Duodenal mucosa (tissue), 2 donors: ENCODE data around the gene ZFYVE28.

ENCODE experiments used
- H3K27ac ChIP-seq: one replicate; pipeline ENCODE4 v1.7.0; 2013; ENCODE audit warnings: low read depth, low read length
- H3K27me3 ChIP-seq, 2 donors: one replicate each; pipeline ENCODE4 v1.7.0; 2013; ENCODE audit warnings: low read length in 2 of 2, control low read depth in 1 of 2; ENCODE audit not compliant: insufficient read depth in 2 of 2, control insufficient read depth in 1 of 2
- H3K36me3 ChIP-seq, 2 donors: one replicate each; pipeline ENCODE4 v1.7.0; 2013; ENCODE audit warnings: low read length in 2 of 2, control low read depth in 1 of 2; ENCODE audit not compliant: insufficient read depth in 2 of 2, control insufficient read depth in 1 of 2
- H3K4me1 ChIP-seq, 2 donors: one replicate each; pipeline ENCODE4 v1.7.0; 2013; ENCODE audit warnings: low read length in 2 of 2, control low read depth in 1 of 2; ENCODE audit not compliant: insufficient read depth in 2 of 2, control insufficient read depth in 1 of 2
- H3K4me3 ChIP-seq, 2 donors: one replicate each; pipeline ENCODE4 v1.7.0; 2013; ENCODE audit warnings: low read length in 2 of 2, low read depth in 1 of 2
- H3K9ac ChIP-seq, 2 donors: one replicate each; pipeline ENCODE4 v1.7.0; 2013; ENCODE audit warnings: low read length in 2 of 2, low read depth in 1 of 2
- H3K9me3 ChIP-seq, 2 donors: one replicate each; pipeline ENCODE4 v1.7.0; 2013; ENCODE audit warnings: low read length in 2 of 2, control low read depth in 1 of 2; ENCODE audit not compliant: control insufficient read depth in 1 of 2

Gene ZFYVE28

GRCh38 chr4:2457481-2458295 is 39.2 kb upstream of the ZFYVE28 start:
- Histone ChIP-seq H3K27ac (no peak overlapping the region), H3K9me3 (no peaks in the 10 kb centered on the region), H3K27me3 (no peaks in the 10 kb centered on the region), H3K9ac (no peak overlapping the region), H3K4me1 (peaks cover 0 to 7% of the 10 kb centered on the region in 2 donors), H3K36me3 (no peaks in the 10 kb centered on the region), H3K4me3 (no peak overlapping the region)

GRCh38 chr4:2451821-2452785 is 33.7 kb upstream of the ZFYVE28 start:
- H3K4me1 ChIP-seq: no peaks in the 10 kb centered on the region
- H3K27ac ChIP-seq: no peak overlapping the region
- no peaks in the 10 kb centered on the region for H3K27me3 ChIP-seq
- no peak overlapping the region for H3K9ac ChIP-seq
- no peaks in the 10 kb centered on the region for H3K9me3 ChIP-seq
- no peaks in the 10 kb centered on the region for H3K36me3 ChIP-seq
- H3K4me3 ChIP-seq: no peak overlapping the region

DNA sequence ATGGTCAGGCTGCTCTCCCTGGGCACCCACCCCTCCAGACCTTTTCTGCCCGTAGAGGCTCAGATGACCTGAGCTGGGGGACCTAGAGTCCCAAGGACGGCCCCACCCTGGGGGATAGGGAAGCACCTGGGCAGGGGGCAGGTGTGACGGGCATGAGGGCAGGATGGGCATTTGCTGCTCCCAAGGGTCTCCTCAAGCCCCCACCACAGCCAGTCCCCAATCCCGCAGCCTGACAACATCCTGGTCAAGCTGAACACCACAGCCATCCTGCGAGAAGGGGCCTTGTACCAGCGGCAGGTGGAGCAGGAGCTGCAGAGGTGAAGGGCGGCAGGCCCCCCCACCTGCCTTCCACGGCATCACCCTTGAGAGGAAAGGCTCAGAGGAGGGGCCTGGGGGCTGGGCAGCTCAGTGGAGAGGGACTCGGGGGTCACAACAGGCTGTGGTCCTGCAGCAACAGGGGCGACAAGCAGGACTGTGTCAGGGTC is 32.6 kb upstream of the ZFYVE28 start:
- Histone ChIP-seq H3K9ac (no peak overlapping the region), H3K4me1 (no peaks in the 10 kb centered on the region), H3K9me3 (no peaks in the 10 kb centered on the region), H3K27me3 (no peaks in the 10 kb centered on the region), H3K4me3 (no peak overlapping the region), H3K36me3 (no peaks in the 10 kb centered on the region), H3K27ac (no peak overlapping the region)

DNA sequence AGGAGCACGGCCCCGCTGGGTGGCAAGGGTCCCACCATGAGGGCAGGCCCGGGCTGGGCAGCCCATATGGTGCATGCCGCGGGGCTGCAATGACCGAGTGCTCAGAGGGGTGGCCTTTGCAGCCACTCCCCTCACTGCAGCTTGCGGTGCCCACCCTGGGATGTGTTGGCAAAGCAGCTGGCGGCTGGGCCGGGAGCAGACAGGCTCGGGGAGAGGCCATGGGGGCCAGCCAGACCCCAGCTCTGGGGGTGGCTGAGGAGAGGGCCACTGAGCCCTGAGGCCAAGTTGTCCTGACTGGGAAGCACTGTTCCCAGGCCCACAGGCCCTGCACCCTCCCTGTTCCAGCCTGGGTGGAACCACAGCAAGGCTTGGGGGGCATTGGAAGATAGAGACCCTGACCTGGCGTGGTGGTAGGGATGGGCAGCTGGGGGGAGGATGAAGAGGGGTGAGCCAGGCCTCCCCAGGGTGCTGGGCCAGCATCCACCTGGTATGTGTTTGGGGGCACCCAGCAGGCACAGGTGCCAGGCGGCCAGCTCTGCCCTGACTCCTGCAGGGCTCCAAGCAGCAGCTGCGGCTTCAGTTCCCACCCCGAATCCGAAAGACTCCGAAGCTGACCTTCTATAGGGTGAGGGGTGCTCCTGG is 32.1 kb upstream of the ZFYVE28 start:
- no peaks in the 10 kb centered on the region for H3K9me3 ChIP-seq
- H3K27ac ChIP-seq: no peak overlapping the region
- H3K4me1 ChIP-seq: no peaks in the 10 kb centered on the region
- no peaks in the 10 kb centered on the region for H3K27me3 ChIP-seq
- no peaks in the 10 kb centered on the region for H3K36me3 ChIP-seq
- no peak overlapping the region for H3K4me3 ChIP-seq
- H3K9ac ChIP-seq: no peak overlapping the region

DNA sequence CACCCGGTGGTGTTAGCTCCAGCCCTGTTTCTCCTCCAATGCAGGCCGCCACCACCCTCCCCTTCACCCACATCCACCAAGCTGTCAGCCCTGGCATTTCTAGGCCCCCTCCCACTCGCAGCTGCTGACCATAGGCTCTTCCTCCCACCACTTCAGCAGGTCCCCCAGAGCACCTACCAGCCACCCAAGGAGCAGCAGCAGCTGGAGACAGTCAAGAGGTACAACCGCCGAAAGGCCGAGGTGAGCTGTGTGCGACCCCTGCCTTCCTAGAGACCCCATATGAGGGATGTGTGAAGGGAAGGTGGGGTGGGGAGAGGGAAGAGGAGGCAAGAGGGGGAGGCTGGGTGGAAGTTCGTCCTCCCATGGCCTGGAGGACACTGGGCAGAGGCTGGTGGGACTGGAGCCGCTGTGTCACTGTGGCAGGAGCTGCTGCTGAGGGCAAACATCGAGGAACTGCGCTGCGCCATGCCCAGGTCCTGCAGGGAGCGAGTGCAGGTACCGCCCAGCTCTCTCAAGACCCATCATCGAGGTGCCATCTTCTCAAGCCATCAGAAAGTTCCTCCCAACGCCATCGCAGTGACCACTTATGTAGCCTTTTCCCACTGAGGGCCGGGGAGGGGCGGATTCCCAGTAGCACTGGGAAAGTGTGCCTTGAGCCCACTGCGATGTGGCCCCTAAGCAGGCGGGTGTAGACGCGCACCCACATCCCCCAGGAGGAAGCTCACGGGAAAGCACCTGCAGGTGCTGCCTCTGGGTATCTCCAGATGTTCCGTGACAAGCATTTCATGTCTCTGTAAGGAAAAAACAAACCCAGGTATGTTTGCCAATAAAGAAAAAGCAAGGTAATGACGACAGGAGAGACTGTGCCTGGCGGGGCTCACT is 31.3 kb upstream of the ZFYVE28 start:
- no peak overlapping the region for H3K9ac ChIP-seq
- no peaks in the 10 kb centered on the region for H3K4me1 ChIP-seq
- no peaks in the 10 kb centered on the region for H3K9me3 ChIP-seq
- no peak overlapping the region for H3K4me3 ChIP-seq
- H3K27me3 ChIP-seq: no peaks in the 10 kb centered on the region
- no peaks in the 10 kb centered on the region for H3K36me3 ChIP-seq
- no peak overlapping the region for H3K27ac ChIP-seq

GRCh38 chr4:2449051-2449450 is 30.6 kb upstream of the ZFYVE28 start:
- no peaks in the 10 kb centered on the region for H3K27me3 ChIP-seq
- H3K36me3 ChIP-seq: no peaks in the 10 kb centered on the region
- no peaks in the 10 kb centered on the region for H3K4me1 ChIP-seq
- no peaks in the 10 kb centered on the region for H3K9me3 ChIP-seq
- no peak overlapping the region for H3K9ac ChIP-seq
- H3K4me3 ChIP-seq: no peak overlapping the region
- H3K27ac ChIP-seq: no peak overlapping the region

DNA sequence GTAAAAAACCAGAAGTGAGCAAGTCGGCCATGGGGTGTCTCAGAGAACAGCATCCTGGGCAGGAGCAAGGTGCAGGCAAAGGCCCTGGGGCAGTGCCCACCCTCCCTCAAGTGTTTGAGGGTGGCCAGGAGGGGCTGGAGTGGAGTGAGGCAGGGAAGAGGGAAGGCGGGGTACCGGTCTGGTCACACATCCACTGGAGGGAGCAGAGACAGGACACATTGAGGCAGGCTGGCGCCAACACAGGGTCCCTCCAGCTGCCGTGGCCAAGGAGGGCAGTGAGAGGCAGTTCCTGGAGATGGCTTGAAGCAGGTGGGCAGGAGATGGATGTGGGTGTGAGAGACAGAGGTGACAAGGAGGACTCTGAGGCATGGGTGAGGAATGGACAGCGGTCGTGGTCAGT is 30.1 kb upstream of the ZFYVE28 start:
- no peaks in the 10 kb centered on the region for H3K4me1 ChIP-seq
- no peak overlapping the region for H3K27ac ChIP-seq
- no peak overlapping the region for H3K4me3 ChIP-seq
- H3K9me3 ChIP-seq: no peaks in the 10 kb centered on the region
- H3K27me3 ChIP-seq: no peaks in the 10 kb centered on the region
- no peak overlapping the region for H3K9ac ChIP-seq
- H3K36me3 ChIP-seq: no peaks in the 10 kb centered on the region

- H3K36me3 ChIP-seq: no peaks in the 10 kb centered on the region
- H3K4me3 ChIP-seq: no peak overlapping the region
- H3K27ac ChIP-seq: no peak overlapping the region
- H3K9ac ChIP-seq: no peak overlapping the region
- H3K27me3 ChIP-seq: no peaks in the 10 kb centered on the region
- H3K9me3 ChIP-seq: no peaks in the 10 kb centered on the region
- no peaks in the 10 kb centered on the region for H3K4me1 ChIP-seq
Measured at GRCh38 chr4:2446656-2447564, 28.5 kb upstream of the ZFYVE28 start.

DNA sequence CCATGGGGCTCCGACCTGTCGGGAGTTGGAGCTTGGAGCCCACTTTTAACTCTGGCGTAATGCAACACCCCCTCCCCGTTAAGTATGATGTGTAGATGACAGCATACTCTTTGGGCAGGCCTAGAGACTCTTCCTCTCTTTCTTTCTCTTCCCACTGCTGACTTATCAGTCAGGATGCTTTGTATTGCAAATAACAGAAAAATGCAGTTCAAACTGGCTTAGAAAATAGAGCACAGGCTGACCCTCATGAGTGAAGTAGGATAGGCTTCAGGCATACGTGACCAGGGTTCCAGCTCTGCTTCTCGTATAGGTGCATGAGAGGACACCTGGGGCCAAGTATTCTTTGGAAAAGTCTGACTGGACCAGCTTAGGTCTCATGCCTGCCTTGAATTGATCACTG is 27.1 kb upstream of the ZFYVE28 start:
- H3K36me3 ChIP-seq: no peaks in the 10 kb centered on the region
- H3K27me3 ChIP-seq: no peaks in the 10 kb centered on the region
- H3K4me3 ChIP-seq: no peak overlapping the region
- peaks cover 0 to 5% of the 10 kb centered on the region in 2 donors for H3K4me1 ChIP-seq
- H3K9me3 ChIP-seq: no peaks in the 10 kb centered on the region
- no peak overlapping the region for H3K9ac ChIP-seq
- no peak overlapping the region for H3K27ac ChIP-seq
